Esophagus muscularis mucosa (tissue), 4 donors: ENCODE results near the gene COL19A1. TPM values are rescaled to one million over a fixed set of nuclear protein-coding genes. Genes with fewer than 3 reads are reported as not detected.

Source experiments
- DNase-seq: peaks from one replicate; pipeline ENCODE4 v3.0.0-alpha.2; 2017; ENCODE audit errors: extremely low spot score
- H3K27ac ChIP-seq, 4 donors: fragments of 200-600 bp; sonication (generic); replicated peaks in 1 of 4; 1 replicate in 3 of 4; 2 replicates in 1 of 4; pipeline ENCODE4 v1.5.1; 2016 to 2019; ENCODE audit warnings: mild to moderate bottlenecking in 1 of 4
- H3K27me3 ChIP-seq, 4 donors: fragments of 200-600 bp; sonication (generic); one replicate each; pipeline versions ENCODE4 v1.5.1 to v1.6.0; 2016 to 2019
- H3K36me3 ChIP-seq, 4 donors: fragments of 200-600 bp; sonication (generic); one replicate each; pipeline ENCODE4 v1.5.1; 2016 to 2019
- H3K4me1 ChIP-seq, 4 donors: fragments of 200-600 bp; sonication (generic); one replicate each; pipeline ENCODE4 v1.5.1; 2016 to 2019
- H3K4me3 ChIP-seq, 4 donors: fragments of 200-600 bp; sonication (generic); 1 replicate in 2 of 4; 2 replicates in 2 of 4; pipeline ENCODE4 v1.5.1; 2016 to 2019; ENCODE audit warnings: mild to moderate bottlenecking in 4 of 4, moderate library complexity in 1 of 4
- H3K9me3 ChIP-seq, 4 donors: fragments of 200-600 bp; sonication (generic); 1 replicate in 3 of 4; 2 replicates in 1 of 4; pipeline ENCODE4 v1.5.1; 2016 to 2019
- CTCF ChIP-seq, 3 experiments: fragments of 200-600 bp in 2 of 3; fragments of 450-650 bp in 1 of 3; sonication (generic) in 2 of 3; IDR thresholded peaks; one replicate each; pipeline ENCODE4 v1.5.1; 2017 to 2019; ENCODE audit warnings: antibody characterized with exemption in 3 of 3, mild to moderate bottlenecking in 2 of 3, moderate library complexity in 1 of 3
- EP300 ChIP-seq: sonication (generic); formaldehyde crosslinking; IDR thresholded peaks from one replicate; pipeline ENCODE4 v1.6.1; 2017; ENCODE audit warnings: antibody characterized with exemption
- POLR2A ChIP-seq: fragments of 450-650 bp; IDR thresholded peaks from one replicate; pipeline ENCODE4 v1.6.1; 2017; ENCODE audit warnings: antibody characterized with exemption, moderate library complexity, mild to moderate bottlenecking, low read depth
- POLR2AphosphoS5 ChIP-seq, 2 donors: sonication (generic); formaldehyde crosslinking; IDR thresholded peaks; one replicate each; pipeline ENCODE4 v1.6.1; 2017; ENCODE audit warnings: antibody characterized with exemption in 2 of 2
- WGBS: methylation state at CpG from one replicate; pipeline ENCODE4 v1.1.5; 2018; 5-methylcytosine and 5-hydroxymethylcytosine counted together
- intact Hi-C: fragments of 100-400 bp; cut with DNase I; formaldehyde crosslinking; loops from one replicate; pipeline ENCODE4 v1.15.1; 2023
- total RNA-seq, 4 donors: library from RNA; depleted of rRNA; stranded (reverse); fragments of >200 nt; gene quantifications; one replicate each; pipeline versions ENCODE4 v1.1.0 to v1.2.1, GENCODE V29; 2016

The COL19A1 gene
- total RNA-seq, 4 donors from 2014 or later, result 1.7 to 4.0 (median 2.4) TPM

GRCh38 chr6:70051197-70052124 is 185.1 kb downstream of the COL19A1 start:
- WGBS, result 88% methylated on average over 5 of the region's 5 CpGs

GRCh38 chr6:70059039-70059719 is 192.8 kb downstream of the COL19A1 start:
- no peaks in the 10 kb centered on the region for H3K9me3 ChIP-seq
- peaks cover 0 to 7% (median 3%) of the 10 kb centered on the region in 4 donors for H3K4me1 ChIP-seq
- 24% methylated on average over 2 of the region's 2 CpGs for WGBS
- TF ChIP-seq POLR2AphosphoS5 (IDR thresholded peaks at IDR 0.05) (no peak), EP300 (no peak), POLR2A (no peak), CTCF (IDR thresholded peaks at IDR 0.05) (no peak)
- H3K27ac ChIP-seq, result no peak overlapping the region
- H3K4me3 ChIP-seq, result no peak overlapping the region
- intact Hi-C loops, result no loop called here
- DNase-seq, result no peak
- no peaks in the 10 kb centered on the region for H3K27me3 ChIP-seq
- H3K36me3 ChIP-seq, result no peaks in the 10 kb centered on the region

More at GRCh38 chr6:70051197-70052124, 185.1 kb downstream of the COL19A1 start:
- intact Hi-C loops, result no loop called here
- Histone ChIP-seq H3K36me3 (no peaks in the 10 kb centered on the region), H3K9me3 (no peaks in the 10 kb centered on the region), H3K27me3 (no peaks in the 10 kb centered on the region), H3K27ac (no peak overlapping the region), H3K4me3 (no peak overlapping the region), H3K4me1 (no peaks in the 10 kb centered on the region)
- TF ChIP-seq POLR2AphosphoS5 (IDR thresholded peaks at IDR 0.05) (no peak), CTCF (IDR thresholded peaks at IDR 0.05) (no peak), EP300 (no peak)
- no peak for DNase-seq

- intact Hi-C loops, result no loop called here
- TF ChIP-seq CTCF (IDR thresholded peaks at IDR 0.05), result no peak
- no peak for TF ChIP-seq POLR2A
- no peak for TF ChIP-seq EP300
- TF ChIP-seq POLR2AphosphoS5 (IDR thresholded peaks at IDR 0.05), result no peak
- no peak overlapping the region for H3K27ac ChIP-seq
- H3K9me3 ChIP-seq, result no peaks in the 10 kb centered on the region
- H3K36me3 ChIP-seq, result no peaks in the 10 kb centered on the region
- 94% methylated on average over 5 of the region's 5 CpGs for WGBS
- no peak for DNase-seq
- no peaks in the 10 kb centered on the region for H3K27me3 ChIP-seq
- H3K4me1 ChIP-seq, result peaks cover 0 to 7% (median 3%) of the 10 kb centered on the region in 4 donors
- H3K4me3 ChIP-seq, result no peak overlapping the region
Observed at GRCh38 chr6:70060680-70061079, 194.3 kb downstream of the COL19A1 start.

GRCh38 chr6:70061546-70061945 is 195.2 kb downstream of the COL19A1 start:
- 72% methylated on average over 2 of the region's 2 CpGs for WGBS
- DNase-seq, result no peak
- no peaks in the 10 kb centered on the region for H3K9me3 ChIP-seq
- H3K36me3 ChIP-seq, result no peaks in the 10 kb centered on the region
- H3K27me3 ChIP-seq, result no peaks in the 10 kb centered on the region
- peaks cover 0 to 7% (median 3%) of the 10 kb centered on the region in 4 donors for H3K4me1 ChIP-seq
- H3K27ac ChIP-seq, result no peak overlapping the region
- intact Hi-C loops, result no loop called here
- no peak overlapping the region for H3K4me3 ChIP-seq
- no peak for TF ChIP-seq EP300
- no peak for TF ChIP-seq POLR2A
- no peak for TF ChIP-seq POLR2AphosphoS5 (IDR thresholded peaks at IDR 0.05)
- TF ChIP-seq CTCF (IDR thresholded peaks at IDR 0.05), result no peak
